Duodenal mucosa (tissue), 2 donors: ENCODE results near the gene REL.

ENCODE experiments used
- H3K27ac ChIP-seq: one replicate; pipeline ENCODE4 v1.7.0; 2013; ENCODE audit warnings: low read depth, low read length
- H3K27me3 ChIP-seq, 2 donors: one replicate each; pipeline ENCODE4 v1.7.0; 2013; ENCODE audit warnings: low read length in 2 of 2, control low read depth in 1 of 2; ENCODE audit not compliant: insufficient read depth in 2 of 2, control insufficient read depth in 1 of 2
- H3K36me3 ChIP-seq, 2 donors: one replicate each; pipeline ENCODE4 v1.7.0; 2013; ENCODE audit warnings: low read length in 2 of 2, control low read depth in 1 of 2; ENCODE audit not compliant: insufficient read depth in 2 of 2, control insufficient read depth in 1 of 2
- H3K4me1 ChIP-seq, 2 donors: one replicate each; pipeline ENCODE4 v1.7.0; 2013; ENCODE audit warnings: low read length in 2 of 2, control low read depth in 1 of 2; ENCODE audit not compliant: insufficient read depth in 2 of 2, control insufficient read depth in 1 of 2
- H3K4me3 ChIP-seq, 2 donors: one replicate each; pipeline ENCODE4 v1.7.0; 2013; ENCODE audit warnings: low read length in 2 of 2, low read depth in 1 of 2
- H3K9ac ChIP-seq, 2 donors: one replicate each; pipeline ENCODE4 v1.7.0; 2013; ENCODE audit warnings: low read length in 2 of 2, low read depth in 1 of 2
- H3K9me3 ChIP-seq, 2 donors: one replicate each; pipeline ENCODE4 v1.7.0; 2013; ENCODE audit warnings: low read length in 2 of 2, control low read depth in 1 of 2; ENCODE audit not compliant: control insufficient read depth in 1 of 2

Gene REL

GRCh38 chr2:60844105-60844504 is 37.3 kb upstream of the REL start:
- no peak overlapping the region for H3K27ac ChIP-seq
- H3K9ac ChIP-seq: no peak overlapping the region
- H3K27me3 ChIP-seq: no peaks in the 10 kb centered on the region
- H3K4me3 ChIP-seq: no peak overlapping the region
- H3K36me3 ChIP-seq: no peaks in the 10 kb centered on the region
- no peaks in the 10 kb centered on the region for H3K9me3 ChIP-seq
- no peaks in the 10 kb centered on the region for H3K4me1 ChIP-seq

GRCh38 chr2:60847854-60848253 is 33.5 kb upstream of the REL start:
- Histone ChIP-seq H3K4me1 (peaks cover 0 to 3% of the 10 kb centered on the region in 2 donors), H3K9me3 (no peaks in the 10 kb centered on the region), H3K4me3 (no peak overlapping the region), H3K27ac (no peak overlapping the region), H3K9ac (no peak overlapping the region), H3K27me3 (no peaks in the 10 kb centered on the region), H3K36me3 (no peaks in the 10 kb centered on the region)

- Histone ChIP-seq H3K27me3 (no peaks in the 10 kb centered on the region), H3K36me3 (no peaks in the 10 kb centered on the region), H3K4me3 (no peak overlapping the region), H3K9me3 (no peaks in the 10 kb centered on the region), H3K27ac (no peak overlapping the region), H3K4me1 (peaks cover 0 to 3% of the 10 kb centered on the region in 2 donors), H3K9ac (no peak overlapping the region)
Measured at GRCh38 chr2:60849187-60849586, 32.2 kb upstream of the REL start.

GRCh38 chr2:60852282-60852860 is 29.0 kb upstream of the REL start:
- no peaks in the 10 kb centered on the region for H3K9me3 ChIP-seq
- no peaks in the 10 kb centered on the region for H3K27me3 ChIP-seq
- H3K36me3 ChIP-seq: no peaks in the 10 kb centered on the region
- H3K27ac ChIP-seq: no peak overlapping the region
- H3K4me1 ChIP-seq: peaks cover 6 to 15% of the 10 kb centered on the region in 2 donors
- no peak overlapping the region for H3K4me3 ChIP-seq
- no peak overlapping the region for H3K9ac ChIP-seq

- no peaks in the 10 kb centered on the region for H3K27me3 ChIP-seq
- H3K9me3 ChIP-seq: no peaks in the 10 kb centered on the region
- no peak overlapping the region for H3K4me3 ChIP-seq
- H3K4me1 ChIP-seq: peaks cover 6 to 15% of the 10 kb centered on the region in 2 donors
- no peaks in the 10 kb centered on the region for H3K36me3 ChIP-seq
- no peak overlapping the region for H3K9ac ChIP-seq
- H3K27ac ChIP-seq: no peak overlapping the region
Measured at GRCh38 chr2:60853531-60853930, 27.8 kb upstream of the REL start.

GRCh38 chr2:60855989-60856669 is 25.2 kb upstream of the REL start:
- no peaks in the 10 kb centered on the region for H3K9me3 ChIP-seq
- no peak overlapping the region for H3K4me3 ChIP-seq
- H3K27me3 ChIP-seq: no peaks in the 10 kb centered on the region
- H3K36me3 ChIP-seq: no peaks in the 10 kb centered on the region
- no peak overlapping the region for H3K27ac ChIP-seq
- no peak overlapping the region for H3K9ac ChIP-seq
- peaks cover 6 to 19% of the 10 kb centered on the region in 2 donors for H3K4me1 ChIP-seq

- peaks cover 6 to 18% of the 10 kb centered on the region in 2 donors for H3K4me1 ChIP-seq
- no peaks in the 10 kb centered on the region for H3K9me3 ChIP-seq
- H3K36me3 ChIP-seq: no peaks in the 10 kb centered on the region
- no peak overlapping the region for H3K4me3 ChIP-seq
- no peak overlapping the region for H3K9ac ChIP-seq
- no peaks in the 10 kb centered on the region for H3K27me3 ChIP-seq
- H3K27ac ChIP-seq: no peak overlapping the region
Measured at GRCh38 chr2:60857056-60857455, 24.3 kb upstream of the REL start.

GRCh38 chr2:60858897-60859311 is 22.5 kb upstream of the REL start:
- H3K36me3 ChIP-seq: no peaks in the 10 kb centered on the region
- H3K9me3 ChIP-seq: no peaks in the 10 kb centered on the region
- no peak overlapping the region for H3K27ac ChIP-seq
- no peak overlapping the region for H3K4me3 ChIP-seq
- no peaks in the 10 kb centered on the region for H3K27me3 ChIP-seq
- H3K4me1 ChIP-seq: peaks cover 6 to 16% of the 10 kb centered on the region in 2 donors
- H3K9ac ChIP-seq: no peak overlapping the region

- Histone ChIP-seq H3K9ac (no peak overlapping the region), H3K36me3 (no peaks in the 10 kb centered on the region), H3K27ac (no peak overlapping the region), H3K4me3 (no peak overlapping the region), H3K9me3 (no peaks in the 10 kb centered on the region), H3K27me3 (no peaks in the 10 kb centered on the region), H3K4me1 (peaks cover 0 to 7% of the 10 kb centered on the region in 2 donors)
Measured at GRCh38 chr2:60861736-60862135, 19.6 kb upstream of the REL start.

- no peak overlapping the region for H3K27ac ChIP-seq
- H3K36me3 ChIP-seq: no peaks in the 10 kb centered on the region
- no peak overlapping the region for H3K4me3 ChIP-seq
- no peaks in the 10 kb centered on the region for H3K9me3 ChIP-seq
- H3K4me1 ChIP-seq: peaks cover 0 to 4% of the 10 kb centered on the region in 2 donors
- H3K9ac ChIP-seq: no peak overlapping the region
- H3K27me3 ChIP-seq: no peaks in the 10 kb centered on the region
Measured at GRCh38 chr2:60862642-60863041, 18.7 kb upstream of the REL start.
